ELR (cell line): ENCODE data around the gene LPCAT2.

ENCODE experiments used
- DNase-seq: peaks from one replicate; pipeline ENCODE4 v3.0.0-alpha.2; 2015; ENCODE audit warnings: low read depth

Gene LPCAT2

DNA sequence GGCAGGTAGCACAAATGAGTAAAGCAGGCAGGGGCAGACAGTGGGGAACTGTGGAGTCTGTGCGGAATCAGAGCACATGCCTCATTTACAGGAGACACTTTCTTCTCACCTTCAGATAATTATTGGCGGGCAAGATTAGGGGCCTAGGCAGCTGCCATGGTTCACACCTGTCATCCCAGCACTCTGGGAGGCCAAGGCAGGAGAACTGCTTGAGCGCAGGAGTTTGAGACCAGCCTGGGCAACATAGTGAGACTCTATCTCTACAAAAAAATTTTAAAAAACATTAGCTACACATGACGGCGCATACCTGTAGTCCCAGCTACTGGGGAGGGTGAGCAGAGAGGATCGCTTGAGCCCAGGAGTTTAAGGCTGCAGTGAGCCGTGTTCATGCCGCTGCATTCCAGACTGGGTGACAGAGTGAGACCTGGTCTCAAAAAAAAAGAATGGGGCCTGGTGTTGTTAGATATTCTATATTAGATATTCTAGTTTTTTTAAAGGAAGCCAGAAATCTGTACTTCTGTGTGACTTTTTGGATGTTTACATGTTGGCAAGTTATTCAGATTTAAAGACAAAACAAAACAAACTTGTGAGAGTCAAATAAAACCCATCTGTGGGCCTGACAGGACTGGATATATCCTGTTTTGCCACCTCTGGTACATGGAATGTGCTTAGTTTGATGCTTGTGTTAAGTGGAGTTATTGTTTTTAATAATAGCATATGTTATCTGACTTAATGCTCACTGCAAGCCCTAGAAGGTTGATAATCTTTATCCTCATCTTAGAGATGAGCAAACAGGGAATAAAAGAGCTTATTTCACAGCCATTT is 4.9 kb upstream of the LPCAT2 start:
- no peak for DNase-seq

GRCh38 chr16:55505333-55506015 is 3.4 kb upstream of the LPCAT2 start:
- no peak for DNase-seq

- DNase-seq = no peak
Observed at GRCh38 chr16:55506083-55506482, 2.8 kb upstream of the LPCAT2 start.

DNA sequence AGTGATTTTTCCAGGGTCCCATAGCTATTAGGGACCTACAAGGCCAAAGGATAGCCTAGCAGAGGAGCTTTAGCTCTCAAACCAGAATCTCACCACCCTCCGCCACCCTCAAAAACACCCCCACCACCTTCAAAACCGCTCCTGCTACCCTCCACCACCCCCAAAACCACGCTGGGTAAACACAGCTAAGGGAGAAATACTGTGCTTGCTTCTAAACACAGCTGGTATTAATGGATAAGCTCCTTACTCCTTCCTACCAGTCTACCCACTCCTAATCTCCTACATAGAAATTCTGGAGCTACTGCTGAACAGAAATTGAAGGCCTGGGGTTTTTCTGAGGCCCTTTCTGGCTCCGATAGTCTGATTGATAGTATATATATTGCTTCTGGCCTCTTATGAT is 2.2 kb upstream of the LPCAT2 start:
- no peak for DNase-seq

GRCh38 chr16:55508271-55508921 is 476 bp upstream of the LPCAT2 start:
- no peak for DNase-seq

DNA sequence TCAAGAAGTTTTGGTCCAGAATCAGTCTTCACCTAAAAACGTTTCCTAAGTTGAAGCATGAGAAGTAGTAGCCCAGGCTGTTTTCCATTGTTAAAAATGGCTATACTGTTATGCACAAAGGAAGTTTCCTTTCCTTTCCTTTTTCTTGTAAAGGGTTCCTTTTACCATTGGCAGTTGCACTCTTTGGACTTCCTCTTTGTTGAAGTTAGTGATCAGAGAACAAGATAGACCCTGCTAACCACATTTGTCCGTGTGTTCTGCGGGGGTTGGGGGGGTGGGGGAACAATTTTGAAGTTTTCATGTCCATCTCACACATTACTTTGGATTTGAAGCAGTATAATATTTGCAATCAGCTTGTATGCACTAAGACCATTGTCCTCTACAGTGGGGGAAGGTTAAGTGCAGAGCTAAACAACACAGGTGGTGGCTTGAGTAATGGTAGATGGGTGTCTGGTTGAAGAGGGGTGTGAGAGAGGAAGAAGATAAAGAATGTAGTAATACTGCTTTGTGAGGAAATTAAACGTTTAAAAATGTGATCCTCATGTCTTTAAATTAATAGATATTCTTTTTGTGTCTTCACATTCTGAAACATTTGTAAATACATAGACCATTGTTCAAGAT is 1.4 kb downstream of the LPCAT2 start:
- DNase-seq = no peak

- no peak for DNase-seq
Observed at GRCh38 chr16:55512941-55513340, 4.1 kb downstream of the LPCAT2 start.

GRCh38 chr16:55513616-55514015 is 4.7 kb downstream of the LPCAT2 start:
- DNase-seq = peak; percentile 24

DNA sequence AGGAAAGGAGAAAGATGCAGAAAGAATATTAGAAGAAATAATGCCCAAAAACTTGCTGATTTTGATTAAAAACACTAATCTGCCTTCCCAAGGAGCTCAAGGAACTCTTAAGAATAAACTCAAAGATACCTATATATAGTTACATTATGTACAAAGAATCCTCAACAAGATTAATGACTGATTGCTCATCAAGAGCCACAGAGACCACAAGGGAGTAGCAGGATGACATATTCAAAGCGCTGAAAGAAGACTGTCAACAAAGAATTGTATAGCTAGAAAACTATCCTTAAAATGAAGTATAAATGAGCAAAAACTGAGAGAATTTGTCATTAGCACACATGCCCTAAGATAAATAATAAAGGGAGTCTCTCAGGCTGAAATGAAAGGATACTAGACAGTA is 6.2 kb downstream of the LPCAT2 start:
- peak; percentile 78 for DNase-seq

DNA sequence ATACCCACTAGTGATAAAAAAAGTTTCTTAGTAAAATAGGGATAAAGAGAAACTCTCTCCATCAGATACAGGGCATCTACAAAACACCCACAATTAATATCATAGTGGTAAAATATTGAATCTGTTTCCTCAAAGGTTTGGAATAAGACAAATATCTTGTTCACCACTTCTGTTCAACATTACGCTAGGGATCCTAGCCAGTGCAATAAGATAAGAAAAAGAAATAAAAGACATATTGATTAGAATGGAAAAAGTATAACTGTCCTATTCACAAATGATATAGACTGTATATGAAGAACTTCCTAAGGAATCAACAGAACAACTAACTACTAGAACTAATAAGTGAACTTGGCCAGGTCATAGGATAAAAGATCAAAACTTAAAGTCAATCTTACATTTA is 12.9 kb downstream of the LPCAT2 start:
- no peak for DNase-seq

DNA sequence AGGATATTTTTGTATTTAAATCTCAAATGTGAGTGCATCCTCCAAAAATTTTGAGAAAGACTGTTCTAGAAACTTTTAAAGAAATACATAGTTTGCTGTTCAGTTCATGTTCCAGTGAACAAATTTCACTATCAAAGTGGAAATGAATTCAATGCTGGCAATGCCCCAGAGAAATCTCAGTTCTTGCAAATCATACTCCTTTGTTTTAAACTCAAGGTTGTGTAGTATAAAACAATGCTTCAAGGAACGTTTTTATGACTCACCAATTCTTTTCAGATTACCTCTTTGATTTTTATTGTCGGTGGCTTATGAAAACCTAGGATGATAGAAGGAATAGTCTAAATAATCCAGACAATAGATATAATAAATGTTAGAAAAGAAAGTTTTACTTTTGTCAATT is 17.6 kb downstream of the LPCAT2 start:
- DNase-seq = peak; percentile 58

DNA sequence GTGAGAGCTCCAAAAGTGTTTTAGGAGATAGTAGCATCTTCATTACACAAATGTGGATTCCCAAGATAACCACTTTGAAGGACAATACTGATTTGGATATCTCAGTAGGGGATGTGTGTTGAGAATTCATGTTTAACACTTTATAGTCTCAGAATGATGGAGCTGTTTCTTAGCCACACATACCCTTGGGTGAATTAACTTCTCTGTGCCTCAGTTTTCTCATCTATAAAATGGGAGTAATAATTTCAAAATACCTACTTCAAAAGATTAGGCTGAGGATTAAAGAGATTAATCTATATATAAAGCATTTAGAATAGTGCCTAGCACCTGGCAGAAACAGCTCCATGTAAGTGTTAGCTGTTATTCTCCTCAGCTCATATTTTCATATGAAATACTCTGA is 19.0 kb downstream of the LPCAT2 start:
- no peak for DNase-seq

DNA sequence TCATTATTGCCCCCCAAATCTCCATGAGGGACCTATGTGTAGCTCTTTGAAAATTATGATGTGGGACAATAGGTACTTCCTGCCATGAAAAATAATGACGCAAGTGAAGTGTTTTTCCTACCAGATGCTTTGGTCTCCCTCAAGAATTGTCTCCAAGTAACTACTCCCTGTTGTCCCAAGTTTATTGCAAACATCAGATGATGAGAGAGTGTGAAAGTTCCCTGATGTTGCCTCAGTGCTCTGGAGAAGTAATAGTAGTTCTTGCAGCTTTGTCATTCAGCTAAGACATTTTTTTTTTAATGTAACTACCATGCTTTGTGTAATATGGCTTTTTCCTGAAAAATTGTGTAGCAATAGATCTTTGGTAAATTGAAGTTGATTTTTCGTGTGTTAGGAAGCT is 20.1 kb downstream of the LPCAT2 start:
- peak; percentile 4 for DNase-seq

DNA sequence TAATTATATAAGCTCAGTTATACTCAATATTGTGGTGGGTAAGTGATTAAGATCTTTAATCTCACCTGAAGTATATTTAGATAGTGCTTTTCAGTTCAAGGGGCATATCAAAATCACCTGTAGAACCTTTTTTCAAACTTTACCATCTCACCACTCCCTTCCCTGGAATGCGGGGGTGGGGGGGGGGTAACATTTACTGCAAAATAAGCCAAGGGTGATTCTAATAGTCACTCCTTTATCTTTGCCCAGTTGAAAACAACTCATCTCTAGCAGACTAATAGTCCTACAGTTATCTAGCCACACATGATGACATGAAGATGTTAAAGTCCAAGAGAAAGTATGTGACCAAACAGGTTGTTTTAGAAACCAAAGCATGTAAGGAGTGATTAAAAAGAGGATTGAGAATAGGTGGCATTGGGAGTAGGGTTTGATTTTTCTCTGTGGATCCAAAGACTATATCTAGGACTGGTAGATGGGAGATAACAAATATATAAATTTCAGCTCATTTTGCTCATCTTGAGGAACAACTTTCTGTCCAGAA is 21.5 kb downstream of the LPCAT2 start:
- no peak for DNase-seq

DNA sequence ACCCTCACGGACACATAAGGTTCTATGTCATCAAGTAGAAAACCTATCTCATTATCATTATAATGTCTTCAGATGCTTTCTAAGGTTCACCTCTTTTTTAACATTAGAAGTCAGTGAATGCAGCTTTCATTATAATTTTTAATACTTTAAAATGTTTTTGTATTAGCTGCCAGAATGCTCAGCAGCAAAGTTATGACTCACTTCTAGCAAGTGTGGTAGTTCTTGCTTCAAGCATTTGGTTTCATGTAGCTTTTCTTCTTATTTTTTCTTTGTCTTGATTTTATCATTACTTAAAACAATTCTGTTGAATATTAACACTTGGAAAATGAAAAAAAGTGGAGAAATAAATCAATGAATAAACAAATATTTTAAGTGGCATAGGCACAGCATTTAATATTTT is 23.4 kb downstream of the LPCAT2 start:
- DNase-seq = no peak

GRCh38 chr16:55534756-55535155 is 25.9 kb downstream of the LPCAT2 start:
- DNase-seq = no peak

GRCh38 chr16:55539049-55539448 is 30.2 kb downstream of the LPCAT2 start:
- peak; percentile 32 for DNase-seq

DNA sequence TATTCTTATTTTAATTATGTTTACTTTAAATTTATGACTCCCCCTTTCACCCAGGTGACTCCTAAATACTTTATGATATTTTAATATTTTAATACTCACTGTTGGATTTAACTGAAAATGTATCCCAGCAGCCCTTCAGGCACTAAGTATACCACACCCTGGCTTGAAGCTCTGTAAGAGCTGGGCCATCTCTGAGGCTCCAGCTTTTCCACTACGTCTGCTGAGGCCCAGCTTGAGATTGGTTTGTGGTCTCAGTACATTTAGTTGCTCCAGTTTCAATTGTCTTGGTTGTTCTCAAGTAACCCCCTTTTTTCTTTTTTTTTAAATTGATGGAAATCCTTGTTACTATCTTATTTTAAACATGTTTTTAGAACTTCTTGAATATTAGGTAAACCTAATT is 30.6 kb downstream of the LPCAT2 start:
- no peak for DNase-seq

DNA sequence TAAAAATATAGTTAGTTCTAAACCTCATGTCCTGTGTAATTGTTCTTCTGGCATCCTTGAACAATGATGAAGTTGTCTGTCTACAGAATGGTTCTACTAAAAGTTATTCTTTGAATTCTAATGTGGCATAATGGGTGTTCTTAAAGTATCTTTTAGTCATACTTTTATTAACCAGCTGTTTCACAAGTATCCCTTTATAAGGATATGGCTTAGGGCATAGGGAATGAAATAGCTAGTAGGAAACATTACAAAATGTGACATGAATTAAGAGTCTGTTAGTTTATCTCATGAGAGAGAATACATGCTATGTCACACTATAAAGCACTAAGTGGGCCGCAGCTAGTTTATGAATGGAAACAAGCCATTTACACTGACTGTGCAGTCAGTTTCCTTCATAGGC is 31.3 kb downstream of the LPCAT2 start:
- DNase-seq = no peak

DNA sequence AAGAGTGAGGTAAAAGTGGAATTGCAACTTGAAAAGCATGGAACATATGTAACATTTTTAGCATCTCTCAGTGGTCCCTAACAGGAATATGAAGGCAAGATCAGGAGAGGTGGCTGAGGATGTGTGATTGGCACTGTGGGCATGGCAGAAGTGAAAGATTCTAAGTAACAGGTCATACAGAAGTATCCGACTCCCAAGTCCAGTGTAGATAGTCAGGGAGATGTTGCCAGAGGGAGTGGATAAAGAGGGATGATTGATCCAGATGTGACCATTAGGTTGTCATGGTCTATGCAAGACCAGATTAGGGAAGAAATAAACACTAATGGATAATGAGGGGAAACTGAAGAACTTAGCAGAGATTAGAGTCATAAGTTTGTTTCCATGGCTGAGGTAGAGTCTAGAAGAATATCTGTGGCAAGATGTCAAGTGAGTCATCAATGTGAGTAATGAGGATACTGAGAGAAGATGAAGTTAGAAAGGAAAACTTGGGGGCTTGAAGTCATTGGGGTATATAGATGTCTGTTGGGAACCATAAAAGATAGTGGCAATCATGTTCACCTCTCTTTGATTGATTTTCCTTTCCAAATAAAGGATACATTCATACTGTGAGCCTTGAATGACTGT is 33.7 kb downstream of the LPCAT2 start:
- DNase-seq = peak; percentile 90

GRCh38 chr16:55543472-55543871 is 34.6 kb downstream of the LPCAT2 start:
- DNase-seq = peak; percentile 69

- peak; percentile 69 for DNase-seq
Observed at GRCh38 chr16:55552621-55553020, 43.7 kb downstream of the LPCAT2 start.
